Pancreas (tissue), 10 donors: ENCODE measurements around the gene CRYBG3. TPM values are rescaled to one million over a fixed set of nuclear protein-coding genes. Genes with fewer than 3 reads are reported as not detected.
A peak's percentile ranks its signal among the peaks of the same experiment; 100 is the strongest.

Experiments used
- ATAC-seq, 4 donors: fragments of 200-7000 bp; cut with Tn5 transposase; one replicate each; pipeline versions ENCODE4 v1.8.0 to v1.9.1; 2020; ENCODE audit warnings: mild to moderate bottlenecking in 4 of 4, moderate library complexity in 4 of 4
- DNase-seq, 6 donors: peaks; one replicate each; pipeline ENCODE4 v3.0.0-alpha.2; 2020
- FAIRE-seq: peaks from 2 replicates; lab custom pipeline; 2012; peaks lifted over from hg19 to GRCh38; lab: Jason Lieb, UNC
- H3K27ac ChIP-seq, 4 donors: fragments of 200-600 bp; sonication (generic); 1 replicate in 3 of 4; 2 replicates in 1 of 4; pipeline versions ENCODE4 v1.5.0 to v1.8.0; 2020
- H3K27me3 ChIP-seq, 4 donors: fragments of 200-600 bp; one replicate each; pipeline ENCODE4 v1.8.0; 2021
- H3K36me3 ChIP-seq, 3 donors: fragments of 200-600 bp; sonication (generic) in 1 of 3; one replicate each; pipeline versions ENCODE4 v1.5.0 to v1.8.0; 2020 to 2021
- H3K4me1 ChIP-seq, 3 donors: fragments of 200-600 bp; one replicate each; pipeline ENCODE4 v1.8.0; 2021
- H3K4me3 ChIP-seq, 4 donors: fragments of 200-600 bp; sonication (generic) in 2 of 4; one replicate each; pipeline versions ENCODE4 v1.5.0 to v1.8.0; 2020 to 2021
- H3K9me3 ChIP-seq, 4 donors: fragments of 200-600 bp; one replicate each; pipeline ENCODE4 v1.8.0; 2021
- WGBS, 2 donors: extraction: QIAGEN DNeasy Blood & Tissue Kit; methylation state at CpG; one replicate each; pipeline ENCODE4 v1.1.7; 2013; 5-methylcytosine and 5-hydroxymethylcytosine counted together
- intact Hi-C, 3 donors: fragments of 100-400 bp; cut with DNase I; formaldehyde crosslinking; loops; one replicate each; pipeline versions ENCODE4 v1.11.1 to v1.14.2; 2022
- polyA plus RNA-seq, 2 donors: library from polyadenylated mRNA; stranded (reverse); fragments of 200-250 nt; gene quantifications; one replicate each; pipeline ENCODE4 v1.2.3, GENCODE V29; 2013
- total RNA-seq, 6 donors: library from RNA; stranded (reverse); fragmentation: NEBNext Ultra II Directional in 4 of 6; extraction: Animal tissue kit (Norgen Biotek cat#: 25700) in 4 of 6; gene quantifications; one replicate each; pipeline versions ENCODE4 v1.2.1 to v1.2.4, GENCODE V29; 2021 to 2023
- TF ChIP-seq, protein P1 (sequence below), 4 donors: fragments of 200-600 bp; sonication (generic) in 3 of 4; IDR thresholded peaks; one replicate each; pipeline versions ENCODE4 v1.5.0 to v1.8.0; 2021; ENCODE audit warnings: antibody characterized with exemption in 4 of 4
- donor health status: healthy with polysubstance abuse.
- donor health status: DM: no; HTN: no; CAD: no; lungs with moderate emphysema.
- donor health status: DM: no; HTN: no; CAD: no.
- donor health status: control.
- donor health status: control.
- donor health status: Bipolar disorder and iron deficiency.
- donor health status: DM: yes; HTN: yes; CAD: no.
- donor health status: DM: no; HTN: no; CAD: no.
- donor health status: DM: no; HTN: no; CAD: no.
- donor health status: DM: yes; HTN: yes; CAD: no.

CRYBG3 gene
- total and polyA plus RNA-seq, 8 donors = 3.1 to 15.2 (median 10.2) TPM

DNA sequence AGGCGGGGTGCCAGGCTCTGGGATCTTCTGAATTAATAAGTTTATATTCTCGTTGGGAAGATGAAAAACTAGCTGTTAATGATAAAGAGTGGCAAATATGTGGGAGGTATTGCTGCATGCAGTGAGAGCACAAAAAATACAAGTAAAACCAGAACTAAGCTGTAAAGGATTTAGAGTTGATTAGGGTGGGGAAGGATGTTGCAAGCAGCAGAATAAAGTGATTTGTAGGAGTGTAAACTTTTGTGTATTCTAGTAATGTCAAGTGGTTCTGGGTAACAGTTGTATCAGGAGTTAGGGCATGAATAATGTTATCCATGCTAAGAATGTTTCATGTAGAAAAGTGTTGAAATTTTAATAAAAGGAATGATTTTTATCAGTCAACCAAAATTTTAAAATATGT lies 18.1 kb downstream of the CRYBG3 start:
- H3K4me1 ChIP-seq = peaks cover 0 to 8% (median 4%) of the 10 kb centered on the region in 3 donors
- ATAC-seq (no peak), DNase-seq (no peak), FAIRE-seq (no peak)
- H3K27me3 ChIP-seq = no peaks in the 10 kb centered on the region
- intact Hi-C loops = no loop called here
- no peak overlapping the region for H3K4me3 ChIP-seq
- H3K36me3 ChIP-seq = no peaks in the 10 kb centered on the region
- TF ChIP-seq, protein P1, sequence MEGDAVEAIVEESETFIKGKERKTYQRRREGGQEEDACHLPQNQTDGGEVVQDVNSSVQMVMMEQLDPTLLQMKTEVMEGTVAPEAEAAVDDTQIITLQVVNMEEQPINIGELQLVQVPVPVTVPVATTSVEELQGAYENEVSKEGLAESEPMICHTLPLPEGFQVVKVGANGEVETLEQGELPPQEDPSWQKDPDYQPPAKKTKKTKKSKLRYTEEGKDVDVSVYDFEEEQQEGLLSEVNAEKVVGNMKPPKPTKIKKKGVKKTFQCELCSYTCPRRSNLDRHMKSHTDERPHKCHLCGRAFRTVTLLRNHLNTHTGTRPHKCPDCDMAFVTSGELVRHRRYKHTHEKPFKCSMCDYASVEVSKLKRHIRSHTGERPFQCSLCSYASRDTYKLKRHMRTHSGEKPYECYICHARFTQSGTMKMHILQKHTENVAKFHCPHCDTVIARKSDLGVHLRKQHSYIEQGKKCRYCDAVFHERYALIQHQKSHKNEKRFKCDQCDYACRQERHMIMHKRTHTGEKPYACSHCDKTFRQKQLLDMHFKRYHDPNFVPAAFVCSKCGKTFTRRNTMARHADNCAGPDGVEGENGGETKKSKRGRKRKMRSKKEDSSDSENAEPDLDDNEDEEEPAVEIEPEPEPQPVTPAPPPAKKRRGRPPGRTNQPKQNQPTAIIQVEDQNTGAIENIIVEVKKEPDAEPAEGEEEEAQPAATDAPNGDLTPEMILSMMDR (IDR thresholded peaks at IDR 0.05) = no peak
- H3K27ac ChIP-seq = no peak overlapping the region
- H3K9me3 ChIP-seq = no peaks in the 10 kb centered on the region
- 68 to 74% methylated on average over 2 of the region's 2 CpGs for WGBS, 2 donors

DNA sequence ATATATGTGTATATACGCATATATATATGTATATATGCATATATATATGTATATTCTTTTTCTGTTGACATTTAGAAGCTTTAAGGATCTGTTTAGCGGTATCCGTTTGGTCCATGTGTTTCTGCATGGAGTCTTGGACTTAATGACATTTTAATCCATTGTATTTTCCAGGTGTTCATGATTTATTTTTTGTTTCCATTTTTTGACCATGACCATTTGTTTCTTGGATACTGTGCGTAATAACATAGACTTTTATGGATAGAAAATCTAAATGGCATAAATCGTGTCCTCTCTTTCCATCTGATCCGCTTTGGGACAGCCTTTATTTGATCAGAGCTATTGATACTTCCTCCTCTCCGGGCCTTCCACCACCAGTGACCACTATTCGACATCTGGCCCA lies 19.5 kb downstream of the CRYBG3 start:
- no peak for DNase-seq
- intact Hi-C loops = no loop called here
- no peak overlapping the region for H3K4me3 ChIP-seq
- no peaks in the 10 kb centered on the region for H3K9me3 ChIP-seq
- no peak for ATAC-seq
- no peak overlapping the region for H3K27ac ChIP-seq
- no peaks in the 10 kb centered on the region for H3K27me3 ChIP-seq
- H3K4me1 ChIP-seq = peaks cover 0 to 8% (median 4%) of the 10 kb centered on the region in 3 donors
- no peaks in the 10 kb centered on the region for H3K36me3 ChIP-seq
- WGBS, 2 donors = 95 to 98% methylated on average over 8 of the region's 8 CpGs
- TF ChIP-seq, protein P1 (IDR thresholded peaks at IDR 0.05) = no peak
- no peak for FAIRE-seq

DNA sequence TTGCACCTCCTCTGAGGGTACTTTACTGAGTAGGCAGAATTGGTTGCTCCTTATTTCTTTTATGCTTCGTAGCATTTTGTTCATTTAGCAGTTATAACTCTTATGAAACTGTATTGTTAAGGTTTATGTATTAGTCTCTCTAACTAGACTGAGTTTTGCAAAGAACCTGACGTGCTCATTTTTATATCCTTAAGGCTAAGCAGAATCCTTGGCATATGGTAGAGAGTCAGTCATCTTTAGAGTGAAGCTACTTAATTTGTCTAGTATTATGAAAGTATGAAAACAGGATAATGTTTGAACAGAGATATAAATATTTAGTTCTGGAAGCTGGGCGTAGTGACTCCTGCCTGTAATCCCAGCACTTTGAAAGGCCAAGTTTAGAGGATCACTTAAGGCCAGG lies 20.1 kb downstream of the CRYBG3 start:
- H3K36me3 ChIP-seq = no peaks in the 10 kb centered on the region
- DNase-seq = no peak
- 84 to 85% methylated on average over 3 of the region's 3 CpGs for WGBS, 2 donors
- no peak overlapping the region for H3K4me3 ChIP-seq
- no peak overlapping the region for H3K27ac ChIP-seq
- peaks cover 0 to 8% (median 4%) of the 10 kb centered on the region in 3 donors for H3K4me1 ChIP-seq
- TF ChIP-seq, protein P1 (IDR thresholded peaks at IDR 0.05) = no peak
- no peak for ATAC-seq
- intact Hi-C loops = no loop called here
- no peaks in the 10 kb centered on the region for H3K27me3 ChIP-seq
- no peaks in the 10 kb centered on the region for H3K9me3 ChIP-seq
- FAIRE-seq = peak; percentile 45

DNA sequence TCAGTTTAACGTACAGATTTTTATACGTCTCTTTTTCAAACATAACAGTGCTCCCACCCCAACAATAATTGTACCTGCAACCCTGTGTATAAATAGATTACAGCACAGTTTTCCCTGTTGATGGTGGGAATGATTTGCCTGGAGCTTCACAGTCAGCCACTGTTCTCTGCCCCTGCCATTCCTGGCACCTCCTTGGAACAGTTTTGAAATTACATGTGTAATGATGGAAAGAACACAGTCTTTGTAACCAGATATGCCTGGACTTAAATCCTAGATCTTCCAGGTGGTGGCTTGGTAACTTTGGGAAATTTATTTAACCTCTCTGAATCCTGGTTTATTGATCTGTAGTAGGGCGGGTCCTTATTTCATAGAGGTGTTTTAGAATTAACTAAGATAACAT lies 27.0 kb downstream of the CRYBG3 start:
- Histone ChIP-seq H3K4me1 (no peaks in the 10 kb centered on the region), H3K4me3 (no peak overlapping the region), H3K36me3 (no peaks in the 10 kb centered on the region), H3K9me3 (no peaks in the 10 kb centered on the region), H3K27me3 (no peaks in the 10 kb centered on the region), H3K27ac (no peak overlapping the region)
- no peak for FAIRE-seq
- TF ChIP-seq, protein P1 (IDR thresholded peaks at IDR 0.05) = no peak
- no peak for ATAC-seq
- intact Hi-C loops = no loop called here
- DNase-seq = no peak
- WGBS, 2 donors = 85 to 86% methylated on average over 3 of the region's 3 CpGs

DNA sequence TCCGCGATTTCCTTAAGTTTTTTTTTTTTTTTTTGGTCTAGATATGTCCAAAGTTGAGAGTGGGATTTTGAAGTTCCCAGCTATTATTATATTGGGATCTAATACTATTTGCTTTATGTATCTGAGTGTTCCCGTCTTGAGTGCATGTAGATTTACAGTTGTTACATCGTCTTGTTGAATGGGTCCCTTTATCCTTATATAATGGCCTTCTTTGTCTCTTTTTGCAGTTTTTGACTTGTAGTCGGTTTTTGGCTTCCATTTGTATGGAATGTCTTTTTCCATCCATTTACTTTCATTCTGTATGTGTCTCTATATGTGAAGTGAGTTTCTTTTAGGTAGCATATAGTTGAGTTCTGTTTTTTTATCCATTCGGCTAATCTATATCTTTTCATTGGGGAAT lies 35.6 kb downstream of the CRYBG3 start:
- Histone ChIP-seq H3K4me3 (no peak overlapping the region), H3K4me1 (no peaks in the 10 kb centered on the region), H3K27me3 (no peaks in the 10 kb centered on the region), H3K36me3 (no peaks in the 10 kb centered on the region), H3K9me3 (no peaks in the 10 kb centered on the region), H3K27ac (no peak overlapping the region)
- TF ChIP-seq, protein P1 (IDR thresholded peaks at IDR 0.05) = no peak
- ATAC-seq (no peak), DNase-seq (no peak), FAIRE-seq (no peak)
- 95 to 96% methylated on average over 6 of the region's 6 CpGs for WGBS, 2 donors
- intact Hi-C loops = no loop called here
